Fibroblast of lung (primary cell): ENCODE results near the gene CERS5.

Experiments
- EZH2 ChIP-seq: IDR thresholded peaks from 2 replicates; pipeline ENCODE4 v1.5.1; 2012; ENCODE audit warnings: low read length, control low read depth, mild to moderate bottlenecking; ENCODE audit errors: missing control alignments
- TF ChIP-seq, protein P1 (sequence below), 2 donors: IDR thresholded peaks in 1 of 2; conservative IDR thresholded peaks in 1 of 2; 1 replicate in 1 of 2; 2 replicates in 1 of 2; pipeline ENCODE4 v1.5.1; 2011 to 2012; ENCODE audit warnings: low read length in 2 of 2, control low read depth in 1 of 2, inconsistent platforms in 1 of 2, low read depth in 1 of 2, mild to moderate bottlenecking in 1 of 2

- TF ChIP-seq, protein P1, sequence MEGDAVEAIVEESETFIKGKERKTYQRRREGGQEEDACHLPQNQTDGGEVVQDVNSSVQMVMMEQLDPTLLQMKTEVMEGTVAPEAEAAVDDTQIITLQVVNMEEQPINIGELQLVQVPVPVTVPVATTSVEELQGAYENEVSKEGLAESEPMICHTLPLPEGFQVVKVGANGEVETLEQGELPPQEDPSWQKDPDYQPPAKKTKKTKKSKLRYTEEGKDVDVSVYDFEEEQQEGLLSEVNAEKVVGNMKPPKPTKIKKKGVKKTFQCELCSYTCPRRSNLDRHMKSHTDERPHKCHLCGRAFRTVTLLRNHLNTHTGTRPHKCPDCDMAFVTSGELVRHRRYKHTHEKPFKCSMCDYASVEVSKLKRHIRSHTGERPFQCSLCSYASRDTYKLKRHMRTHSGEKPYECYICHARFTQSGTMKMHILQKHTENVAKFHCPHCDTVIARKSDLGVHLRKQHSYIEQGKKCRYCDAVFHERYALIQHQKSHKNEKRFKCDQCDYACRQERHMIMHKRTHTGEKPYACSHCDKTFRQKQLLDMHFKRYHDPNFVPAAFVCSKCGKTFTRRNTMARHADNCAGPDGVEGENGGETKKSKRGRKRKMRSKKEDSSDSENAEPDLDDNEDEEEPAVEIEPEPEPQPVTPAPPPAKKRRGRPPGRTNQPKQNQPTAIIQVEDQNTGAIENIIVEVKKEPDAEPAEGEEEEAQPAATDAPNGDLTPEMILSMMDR (conservative IDR thresholded peaks at IDR 0.05 in 1 of 2, IDR thresholded peaks at IDR 0.05 in 1 of 2; ENCODE audit: low read depth in 1 of 2, low read length in 2 of 2): no peak
- no peak for TF ChIP-seq EZH2
These were observed 37.9 kb downstream of the CERS5 start for GRCh38 chr12:50129290-50129689.
